ENCODE measurements around the gene ANKHD1.

ANKHD1 gene

GRCh38 chr5:140371356-140372151, 30.1 kb upstream of the ANKHD1 start:
- no peak for DNase-seq

DNA sequence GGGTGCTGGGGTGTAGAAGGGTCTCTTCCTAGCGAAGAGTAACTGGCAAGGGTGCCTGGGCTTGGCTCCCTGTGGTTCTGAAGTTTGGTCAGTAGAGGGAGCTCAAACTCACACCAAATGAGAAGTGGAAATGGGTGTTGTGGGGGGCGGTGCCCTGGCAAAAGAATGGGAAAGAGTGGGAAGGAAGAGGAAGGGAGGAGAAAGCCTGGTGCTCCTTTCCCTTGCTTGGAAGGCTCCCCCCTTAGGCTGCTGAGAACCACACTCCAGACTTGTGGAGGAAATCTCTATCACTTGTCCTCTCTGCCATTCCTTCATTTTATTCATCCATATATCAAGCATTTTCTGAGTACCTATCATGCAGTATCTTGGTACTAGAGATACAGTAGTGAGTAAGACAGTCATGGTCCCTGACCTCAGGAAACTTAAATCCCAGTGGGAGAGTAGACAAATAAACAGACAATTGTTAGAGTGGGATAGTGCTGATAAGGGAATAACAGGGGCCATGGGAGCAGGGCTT, 28.6 kb upstream of the ANKHD1 start:
- peak; percentile 51 for DNase-seq

DNA sequence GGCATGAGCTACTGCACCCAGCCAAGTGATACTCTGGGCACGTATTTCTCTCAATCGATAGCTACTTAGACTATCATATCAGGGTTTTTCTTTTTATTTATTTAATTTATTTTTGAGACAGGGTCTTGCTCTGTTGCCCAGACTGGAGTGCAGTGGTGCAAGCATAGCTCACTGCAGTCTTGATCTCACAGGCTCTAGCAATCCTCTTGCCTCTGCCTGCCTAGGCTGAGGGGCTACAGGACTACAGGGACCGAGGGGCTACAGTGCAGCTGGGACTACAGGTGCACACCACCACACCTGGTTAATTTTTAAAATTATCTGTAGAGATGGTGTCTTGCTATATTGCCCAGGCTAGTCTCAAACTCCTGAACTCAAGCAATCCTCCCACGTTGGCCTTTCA, 20.3 kb upstream of the ANKHD1 start:
- no peak for DNase-seq

GRCh38 chr5:140381972-140382371, 19.7 kb upstream of the ANKHD1 start:
- DNase-seq = no peak

- no peak for DNase-seq
Measured at GRCh38 chr5:140382866-140383265, 18.8 kb upstream of the ANKHD1 start.

- DNase-seq = no peak
Measured at GRCh38 chr5:140383300-140383699, 18.3 kb upstream of the ANKHD1 start.

- DNase-seq = no peak
Measured at GRCh38 chr5:140388052-140388451, 13.6 kb upstream of the ANKHD1 start.

GRCh38 chr5:140391312-140391711, 10.3 kb upstream of the ANKHD1 start:
- DNase-seq = no peak

DNA sequence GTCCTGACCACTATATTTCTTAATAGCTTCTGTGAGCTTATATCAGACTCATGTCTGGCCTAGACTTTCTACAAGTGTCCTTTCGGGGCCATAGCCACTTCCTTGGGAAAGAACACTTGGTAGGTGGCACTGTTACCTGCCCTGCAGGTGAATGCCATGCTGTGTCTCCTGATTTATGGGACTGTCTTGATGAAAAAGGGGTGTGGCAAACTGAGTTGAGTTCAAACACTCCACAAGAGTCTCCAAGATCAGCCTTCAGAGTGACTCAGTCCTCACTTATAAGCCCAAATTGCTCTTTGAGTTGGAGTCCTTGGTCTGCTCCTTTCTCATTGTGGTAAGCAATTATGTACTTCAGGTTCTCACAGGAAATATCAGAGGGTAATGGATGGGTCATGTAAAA, 9.9 kb upstream of the ANKHD1 start:
- no peak for DNase-seq

DNA sequence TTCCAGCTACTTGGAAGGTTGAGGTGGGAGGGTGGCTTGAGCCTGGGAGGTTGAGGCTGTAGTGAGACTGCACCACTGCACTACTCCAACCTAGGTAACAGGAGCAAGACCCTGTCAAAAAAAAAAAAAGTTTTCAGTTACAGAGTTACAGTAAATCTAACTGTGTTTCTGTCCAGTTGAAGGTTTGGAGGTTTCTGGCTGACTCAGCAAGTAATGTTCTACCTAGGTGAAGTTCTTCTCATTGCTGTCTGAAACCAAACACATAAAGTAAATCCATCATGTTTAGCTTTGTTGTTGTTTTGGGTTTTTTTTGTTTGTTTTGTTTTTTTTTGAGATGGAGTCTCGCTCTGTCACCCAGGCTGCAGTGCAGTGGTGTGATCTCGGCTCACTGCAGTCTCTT, 7.9 kb upstream of the ANKHD1 start:
- DNase-seq = no peak

DNA sequence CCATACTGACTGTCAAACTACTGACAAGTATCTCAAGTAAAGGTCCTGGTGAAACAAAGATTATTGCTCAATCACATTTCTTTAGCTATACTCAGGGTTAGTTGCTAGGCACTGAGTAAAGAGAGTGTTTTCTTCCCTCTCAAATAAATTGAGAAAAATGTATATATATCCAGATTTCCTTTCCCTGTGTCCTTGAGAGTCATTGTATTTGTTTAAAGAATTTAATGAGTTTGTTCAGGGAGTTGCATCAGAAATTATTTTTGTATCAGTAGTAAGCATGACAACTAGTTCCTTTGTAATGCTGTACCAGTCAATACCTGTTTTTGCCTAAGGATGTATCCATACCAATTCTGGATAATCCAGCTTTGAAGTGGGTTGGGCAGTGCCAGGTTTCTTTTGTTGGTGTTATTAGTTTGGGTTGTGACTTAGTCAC, 3.2 kb upstream of the ANKHD1 start:
- DNase-seq = no peak

DNA sequence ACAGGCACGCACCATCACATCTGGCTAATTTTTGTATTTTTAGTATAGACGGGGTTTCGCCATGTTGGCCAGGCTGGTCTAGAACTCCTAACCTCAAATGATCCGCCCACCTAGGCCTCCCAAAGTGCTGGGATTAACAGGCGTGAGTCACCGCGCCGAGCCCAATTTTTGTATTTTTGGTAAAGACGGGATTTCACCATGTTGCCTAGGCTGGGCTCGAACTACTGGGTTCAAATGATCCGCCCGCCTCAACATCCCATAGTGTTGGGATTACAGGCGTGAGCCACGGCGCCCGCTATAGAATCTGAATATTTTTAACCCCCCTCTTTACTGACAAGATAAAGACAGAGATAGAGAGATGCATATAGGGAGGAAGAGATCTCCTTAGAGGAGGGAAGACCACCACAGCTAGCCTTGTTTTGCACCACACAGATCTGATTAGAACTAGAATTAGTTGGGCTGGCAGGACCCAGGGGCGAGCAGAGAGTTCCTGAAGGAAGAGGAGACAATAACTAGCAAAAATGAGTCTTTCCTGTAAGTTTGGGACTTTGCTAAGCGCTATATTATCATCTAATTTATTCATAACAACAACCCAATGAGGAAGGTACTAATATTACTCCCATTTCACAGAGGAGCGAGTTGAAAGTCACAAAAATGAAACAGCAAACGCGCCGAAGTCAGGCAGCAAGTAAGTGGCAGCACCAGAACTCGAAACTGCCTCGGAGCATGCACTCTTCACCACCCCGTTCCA, 1.5 kb upstream of the ANKHD1 start:
- peak; percentile 45 for DNase-seq

DNA sequence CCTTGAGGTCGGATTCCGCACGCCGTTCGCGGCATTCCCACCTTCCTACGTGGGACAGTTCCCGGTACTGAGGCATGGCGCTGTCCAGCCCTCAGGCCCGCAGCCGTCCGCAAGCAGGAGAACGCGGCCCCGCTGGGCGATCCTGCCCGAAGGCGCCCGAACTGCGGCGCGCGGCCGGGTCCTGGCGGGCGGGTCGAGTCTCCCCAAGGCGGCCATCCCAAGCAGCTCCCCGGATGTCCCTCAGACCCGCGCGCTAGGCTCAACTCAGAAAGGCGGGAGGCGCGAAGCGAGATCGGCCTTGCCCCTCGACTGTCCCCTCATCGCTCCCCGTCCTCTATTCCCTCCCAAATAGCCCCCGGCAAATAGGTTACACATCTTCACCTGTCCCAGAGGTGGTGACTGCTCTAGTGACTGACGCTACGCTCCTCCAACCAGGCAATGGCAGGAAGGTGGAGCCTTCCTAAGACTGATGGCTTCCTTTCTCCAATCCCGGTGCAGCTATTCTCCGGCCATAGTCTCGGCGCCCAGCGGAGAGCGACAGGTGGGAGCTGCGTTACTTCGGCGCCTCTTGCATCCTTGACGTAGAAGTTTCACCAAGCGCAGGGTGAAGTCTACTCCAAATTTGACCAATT, 787 bp upstream of the ANKHD1 start:
- DNase-seq = peak; percentile 100

DNA sequence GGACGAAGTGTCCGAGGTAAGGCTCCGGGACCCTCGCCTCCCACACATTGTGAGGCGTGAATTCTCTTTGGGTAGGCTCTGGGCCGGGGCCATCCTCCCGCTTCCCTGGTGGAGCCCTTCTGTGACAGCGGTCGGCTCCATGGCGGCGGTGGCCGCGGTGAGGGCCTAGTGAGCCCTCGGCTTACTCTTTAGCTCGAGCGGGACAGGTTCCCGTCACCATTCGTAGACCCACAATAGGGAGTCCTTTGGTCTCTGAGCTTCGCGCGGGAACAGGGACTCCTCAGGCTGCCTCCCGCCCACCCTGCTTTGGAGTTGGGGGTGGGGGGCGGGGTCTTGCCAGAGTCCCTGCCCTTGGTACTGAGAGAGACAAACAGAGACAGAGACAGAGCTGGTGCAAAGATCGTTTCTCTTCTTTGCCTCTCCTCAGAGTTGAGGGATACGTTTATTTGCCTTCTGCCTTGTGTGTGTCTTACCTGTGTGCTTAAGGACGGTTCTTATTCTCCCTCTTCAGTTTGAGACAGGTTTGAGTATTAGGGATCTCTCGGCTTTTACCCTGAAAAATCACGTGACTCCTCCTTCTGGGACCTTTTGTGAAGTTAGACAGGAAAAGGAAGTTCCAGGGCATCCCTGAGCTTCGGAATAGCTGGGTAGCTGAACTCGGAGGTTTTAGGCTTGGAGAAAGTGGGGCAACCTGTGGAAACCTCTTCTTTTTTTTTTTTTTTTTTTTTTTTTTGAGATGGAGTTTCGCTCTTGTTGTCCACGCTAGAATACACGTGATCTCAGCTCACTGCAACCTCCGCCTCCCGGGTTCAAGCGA, 833 bp downstream of the ANKHD1 start:
- DNase-seq = peak; percentile 27

- DNase-seq = no peak
Measured at GRCh38 chr5:140403613-140404012, 2.0 kb downstream of the ANKHD1 start.

GRCh38 chr5:140408750-140409241, 7.2 kb downstream of the ANKHD1 start:
- DNase-seq = no peak

DNA sequence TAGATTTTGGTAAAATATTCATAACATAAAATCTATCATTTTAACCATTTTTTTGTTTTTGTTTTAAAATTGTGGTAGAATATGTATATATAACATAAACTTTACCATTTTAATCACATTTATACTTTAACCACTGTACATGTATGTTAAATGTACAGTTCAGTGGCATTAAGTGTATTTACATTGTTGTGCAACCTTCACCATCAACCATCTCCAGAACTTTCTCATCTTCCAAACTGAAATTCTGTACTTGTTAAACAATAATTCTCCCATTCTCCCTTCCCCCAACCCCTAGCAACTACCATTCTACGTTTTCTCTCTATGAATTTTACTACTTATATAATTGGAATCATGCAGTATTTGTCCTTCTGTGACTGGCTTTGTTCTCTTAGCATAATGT, 11.6 kb downstream of the ANKHD1 start:
- no peak for DNase-seq

DNA sequence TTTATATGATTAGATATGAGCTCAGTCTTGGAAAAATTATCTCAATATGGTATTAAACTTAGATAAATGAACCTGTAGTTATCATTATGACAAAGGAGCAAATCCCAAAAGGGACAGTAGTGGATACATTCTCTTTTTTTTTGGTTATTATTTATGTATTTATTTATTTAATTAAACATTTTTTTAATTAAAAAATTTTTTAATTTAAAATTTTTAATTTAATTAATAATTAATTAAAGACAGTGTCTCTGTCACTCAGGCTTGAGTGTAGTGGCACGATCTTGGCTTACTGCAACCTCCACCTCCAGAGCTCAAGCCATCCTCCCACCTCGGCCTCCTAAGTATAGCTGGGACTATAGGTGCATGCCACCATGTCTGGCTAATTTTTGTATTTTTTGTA, 15.6 kb downstream of the ANKHD1 start:
- no peak for DNase-seq

- no peak for DNase-seq
Measured at GRCh38 chr5:140418862-140419520, 17.4 kb downstream of the ANKHD1 start.

DNA sequence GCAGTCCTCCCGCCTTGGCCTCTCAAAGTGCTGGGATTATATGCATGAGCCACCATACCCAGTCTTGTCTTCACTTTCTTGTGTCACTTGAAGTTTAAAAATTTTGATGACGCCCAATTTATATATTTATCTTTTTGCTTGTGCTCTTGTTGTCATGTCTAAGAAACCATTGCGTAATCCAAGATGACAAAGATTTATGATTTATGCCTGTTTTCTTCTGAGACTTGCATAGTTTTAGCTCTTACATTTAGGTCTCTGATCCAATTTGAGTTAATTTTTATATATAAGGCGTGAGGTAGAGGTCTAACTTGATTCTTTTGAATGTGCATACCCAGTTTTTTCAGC, 18.6 kb downstream of the ANKHD1 start:
- DNase-seq = no peak

GRCh38 chr5:140420665-140421361, 19.2 kb downstream of the ANKHD1 start:
- DNase-seq = no peak
